ENCODE measurements around the gene ZBED6. TPM values are rescaled to one million over a fixed set of nuclear protein-coding genes. Genes with fewer than 3 reads are reported as not detected.

ZBED6 gene
- total and polyA plus RNA-seq, 9 of the 15 experiments (the other 6 are each of a cell fraction or from before 2014, with no cell fraction given) = 0.21 to 16.6 (median 5.0) TPM

GRCh38 chr1:203826175-203826574, 30.8 kb downstream of the ZBED6 start:
- no peak for DNase-seq (ENCODE audit: extremely low read depth in 1 of 4, low spot score in 3 of 4)
- no peak overlapping the region for H3K4me2 ChIP-seq (ENCODE audit: insufficient read depth, low read length)
- FAIRE-seq = no peak
- no peak overlapping the region for H3K9ac ChIP-seq (ENCODE audit: insufficient read depth in 1 of 2, low read depth in 2 of 2, low read length in 2 of 2)
- peaks cover 6% of the 10 kb centered on the region; the same call in 1 of the 2 replicates for H4K20me1 ChIP-seq (replicated peaks; ENCODE audit: control insufficient read depth, insufficient read depth, low read length)
- ATAC-seq = no peak
- in situ Hi-C loops (cut with MboI) = no loop called here
- no peaks in the 10 kb centered on the region for H3K9me3 ChIP-seq (replicated peaks; ENCODE audit: control insufficient read depth, insufficient read depth, low read depth, low read length)
- intact Hi-C loops (cut with micrococcal nuclease) = no loop called here
- ChIA-PET CTCF (ENCODE audit: low intra/inter-chr PET ratio) (no interaction called here), POLR2A (no interaction called here)
- H3K27me3 ChIP-seq (ENCODE audit: control insufficient read depth in 2 of 2, insufficient read depth in 2 of 2, low read length in 2 of 2) = no peaks in the 10 kb centered on the region
- 94% methylated on average over 2 of the region's 2 CpGs for WGBS (ENCODE audit: insufficient coverage, low coverage, missing lambda C conversion rate)
- H3K9me1 ChIP-seq (ENCODE audit: control insufficient read depth, insufficient read depth, low read length) = no peaks in the 10 kb centered on the region
- H3K27ac ChIP-seq (ENCODE audit: extremely low read depth, low read depth, low read length) = no peak overlapping the region
- H2AFZ ChIP-seq (ENCODE audit: low read depth, low read length) = no peak overlapping the region
- H3K4me3 ChIP-seq = no peak overlapping the region
- H3K36me3 ChIP-seq (ENCODE audit: control insufficient read depth, insufficient read depth, low read length) = peaks cover 92% of the 10 kb centered on the region
- H3K79me2 ChIP-seq (ENCODE audit: control insufficient read depth, insufficient read depth, low read length) = peaks cover 42% of the 10 kb centered on the region
- no peaks in the 10 kb centered on the region for H3K4me1 ChIP-seq (replicated peaks in 1 of 2; ENCODE audit: control insufficient read depth in 2 of 2, insufficient read depth in 2 of 2, low read length in 2 of 2)
- no TSS peak for BruUV-seq (replicated peaks)
- TF ChIP-seq E2F6 (IDR thresholded peaks at IDR 0.05; ENCODE audit: borderline replicate concordance in 1 of 2, extremely low read depth in 1 of 2, insufficient read depth in 1 of 2, insufficient read length in 1 of 2, low read depth in 1 of 2, low read length in 1 of 2, poor library complexity in 1 of 2, severe bottlenecking in 1 of 2) (no peak), MIER1 (IDR thresholded peaks at IDR 0.05; ENCODE audit: low read depth) (no peak), ZNF121 (CRISPR knock-in tag; conservative IDR thresholded peaks at IDR 0.05) (no peak), KHSRP (IDR thresholded peaks at IDR 0.05) (no peak), HOMEZ (CRISPR knock-in tag; IDR thresholded peaks at IDR 0.05) (no peak), FOXO4 (CRISPR knock-in tag; IDR thresholded peaks at IDR 0.05) (no peak), ETS2 (tag; IDR thresholded peaks at IDR 0.05; ENCODE audit: borderline replicate concordance, poor library complexity, severe bottlenecking) (no peak), YY1 (IDR thresholded peaks at IDR 0.05; ENCODE audit: borderline replicate concordance in 1 of 3, control insufficient read depth in 1 of 3, extremely low read depth in 1 of 3, insufficient read depth in 3 of 3, insufficient read length in 1 of 3, insufficient replicate concordance in 2 of 3, low read depth in 1 of 3, low read length in 2 of 3) (no peak), PBX2 (CRISPR knock-in tag; IDR thresholded peaks at IDR 0.05; ENCODE audit: low read depth) (no peak), PBX2 (tag; conservative IDR thresholded peaks at IDR 0.05; ENCODE audit: low read depth) (no peak), ZC3H8 (IDR thresholded peaks at IDR 0.05) (no peak), PTBP1 (IDR thresholded peaks at IDR 0.05; ENCODE audit: low read depth, low read length) (no peak), CBX5 (IDR thresholded peaks at IDR 0.05; ENCODE audit: borderline replicate concordance, low read depth) (no peak)
- TF ChIP-seq, protein P1, sequence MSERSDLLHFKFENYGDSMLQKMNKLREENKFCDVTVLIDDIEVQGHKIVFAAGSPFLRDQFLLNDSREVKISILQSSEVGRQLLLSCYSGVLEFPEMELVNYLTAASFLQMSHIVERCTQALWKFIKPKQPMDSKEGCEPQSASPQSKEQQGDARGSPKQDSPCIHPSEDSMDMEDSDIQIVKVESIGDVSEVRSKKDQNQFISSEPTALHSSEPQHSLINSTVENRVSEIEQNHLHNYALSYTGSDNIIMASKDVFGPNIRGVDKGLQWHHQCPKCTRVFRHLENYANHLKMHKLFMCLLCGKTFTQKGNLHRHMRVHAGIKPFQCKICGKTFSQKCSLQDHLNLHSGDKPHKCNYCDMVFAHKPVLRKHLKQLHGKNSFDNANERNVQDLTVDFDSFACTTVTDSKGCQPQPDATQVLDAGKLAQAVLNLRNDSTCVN (CRISPR knock-in tag; IDR thresholded peaks at IDR 0.05) = no peak

All from K562 (cell line).